Kidney (tissue), 14 donors: ENCODE results near the gene NBAS. TPM values are rescaled to one million over a fixed set of nuclear protein-coding genes. Genes with fewer than 3 reads are reported as not detected.
A peak's percentile ranks its signal among the peaks of the same experiment; 100 is the strongest.
"Not testable (repeated sequence)": the region's sequence is repeated elsewhere in the genome, so short reads cannot be mapped to it uniquely, and the experiment has no call there.

Experiments used
- DNase-seq, 5 donors: peaks; one replicate each; pipeline ENCODE4 v3.0.0-alpha.2; 2013 to 2020
- FAIRE-seq: peaks from 2 replicates; lab custom pipeline; 2012; peaks lifted over from hg19 to GRCh38; lab: Jason Lieb, UNC
- H3K27ac ChIP-seq, 2 donors: one replicate each; pipeline ENCODE4 v1.7.0; 2013; ENCODE audit warnings: low read depth in 2 of 2, low read length in 2 of 2, inconsistent platforms in 1 of 2
- H3K27me3 ChIP-seq: one replicate; pipeline ENCODE4 v1.7.1; 2013; ENCODE audit warnings: low read length, inconsistent platforms; ENCODE audit not compliant: control insufficient read depth, insufficient read depth
- H3K36me3 ChIP-seq, 3 donors: one replicate each; pipeline versions ENCODE4 v1.7.0 to v1.7.1; 2013; ENCODE audit warnings: low read length in 3 of 3, control low read depth in 1 of 3, inconsistent platforms in 1 of 3; ENCODE audit not compliant: insufficient read depth in 3 of 3, control insufficient read depth in 2 of 3
- H3K4me1 ChIP-seq, 3 donors: one replicate each; pipeline versions ENCODE4 v1.7.0 to v1.7.1; 2013; ENCODE audit warnings: low read length in 3 of 3, inconsistent platforms in 1 of 3, low read depth in 1 of 3; ENCODE audit not compliant: control insufficient read depth in 2 of 3, insufficient read depth in 2 of 3
- H3K4me3 ChIP-seq, 3 donors: one replicate each; pipeline versions ENCODE4 v1.7.0 to v1.8.1; 2013; ENCODE audit warnings: low read length in 3 of 3, control low read depth in 1 of 3, inconsistent platforms in 1 of 3
- H3K9ac ChIP-seq, 3 donors: one replicate each; pipeline versions ENCODE4 v1.7.0 to v1.7.1; 2013; ENCODE audit warnings: low read length in 3 of 3, control low read depth in 1 of 3, inconsistent platforms in 1 of 3
- H3K9me3 ChIP-seq, 3 donors: one replicate each; pipeline versions ENCODE4 v1.7.0 to v1.7.1; 2013; ENCODE audit warnings: low read length in 3 of 3, control low read depth in 1 of 3, inconsistent platforms in 1 of 3; ENCODE audit not compliant: control insufficient read depth in 2 of 3, insufficient read depth in 1 of 3
- intact Hi-C: fragments of 100-400 bp; cut with DNase I; formaldehyde crosslinking; loops from one replicate; pipeline ENCODE4 v1.11.1; 2022
- polyA plus RNA-seq: library from polyadenylated mRNA; stranded (reverse); fragments of 350-450 nt; fragmentation: Illumina TruSeq; extraction: RNeasy Lipid Tissue Mini Kit (QIAGEN cat#74804); gene quantifications from one replicate; pipeline ENCODE4 v1.2.3, GENCODE V29; 2014; ENCODE audit warnings: low read depth, low replicate concordance; ENCODE audit not compliant: insufficient read depth
- total RNA-seq: library from RNA; stranded (reverse); fragmentation: NEBNext Ultra II Directional; extraction: Animal tissue kit (Norgen Biotek cat#: 25700); gene quantifications from one replicate; pipeline ENCODE4 v1.2.1, GENCODE V29; 2021
- TF ChIP-seq, protein P1 (sequence below): IDR thresholded peaks from 3 replicates; pipeline ENCODE4 v1.5.1; 2012; ENCODE audit warnings: mild to moderate bottlenecking, moderate library complexity, borderline replicate concordance; ENCODE audit not compliant: insufficient read depth; ENCODE audit errors: extremely low read depth
- donor health status: control.
- donor health status: control.
- donor health status: control.
- donor health status: control.
- donor health status: control.
- donor health status: DM: yes; HTN: yes; CAD: no.
- donor health status: Normal renal cell carcinoma (clear cell type).

The NBAS gene
- total and polyA plus RNA-seq, 2 donors from 2014 or later: 40.8 to 44.2 TPM

DNA sequence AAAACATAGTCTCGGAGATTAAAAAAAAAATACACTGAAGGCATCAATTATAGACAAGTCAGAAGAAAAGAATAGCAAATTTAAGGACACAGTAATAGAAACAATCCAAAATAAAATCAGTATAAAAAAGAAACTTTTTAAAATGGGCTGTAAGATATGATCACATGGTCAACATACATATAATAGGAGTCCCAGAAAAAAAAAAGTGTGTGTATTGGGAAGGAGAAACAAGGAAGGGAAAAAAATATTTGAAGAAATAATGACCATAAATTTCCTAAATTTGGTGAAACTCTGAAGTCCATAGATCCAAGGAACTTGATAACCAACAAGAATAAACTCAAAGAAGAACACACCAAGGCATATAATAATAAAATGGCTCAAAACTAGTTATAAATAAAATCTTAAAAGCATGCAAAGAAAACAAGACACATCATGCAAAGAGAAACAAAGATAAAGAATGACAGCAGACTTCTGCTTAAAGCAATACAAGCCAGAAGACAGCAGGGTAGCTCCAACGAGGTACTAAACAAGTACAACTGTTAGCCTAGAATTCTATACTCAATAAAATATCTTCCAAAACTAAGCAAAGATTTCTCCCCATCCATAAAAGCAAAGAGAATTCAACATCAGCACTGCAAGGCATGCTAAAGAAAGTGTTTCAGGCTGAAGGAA lies 115.1 kb downstream of the NBAS start:
- TF ChIP-seq, protein P1, sequence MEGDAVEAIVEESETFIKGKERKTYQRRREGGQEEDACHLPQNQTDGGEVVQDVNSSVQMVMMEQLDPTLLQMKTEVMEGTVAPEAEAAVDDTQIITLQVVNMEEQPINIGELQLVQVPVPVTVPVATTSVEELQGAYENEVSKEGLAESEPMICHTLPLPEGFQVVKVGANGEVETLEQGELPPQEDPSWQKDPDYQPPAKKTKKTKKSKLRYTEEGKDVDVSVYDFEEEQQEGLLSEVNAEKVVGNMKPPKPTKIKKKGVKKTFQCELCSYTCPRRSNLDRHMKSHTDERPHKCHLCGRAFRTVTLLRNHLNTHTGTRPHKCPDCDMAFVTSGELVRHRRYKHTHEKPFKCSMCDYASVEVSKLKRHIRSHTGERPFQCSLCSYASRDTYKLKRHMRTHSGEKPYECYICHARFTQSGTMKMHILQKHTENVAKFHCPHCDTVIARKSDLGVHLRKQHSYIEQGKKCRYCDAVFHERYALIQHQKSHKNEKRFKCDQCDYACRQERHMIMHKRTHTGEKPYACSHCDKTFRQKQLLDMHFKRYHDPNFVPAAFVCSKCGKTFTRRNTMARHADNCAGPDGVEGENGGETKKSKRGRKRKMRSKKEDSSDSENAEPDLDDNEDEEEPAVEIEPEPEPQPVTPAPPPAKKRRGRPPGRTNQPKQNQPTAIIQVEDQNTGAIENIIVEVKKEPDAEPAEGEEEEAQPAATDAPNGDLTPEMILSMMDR: no peak
- H3K4me3 ChIP-seq: no peak overlapping the region
- H3K27me3 ChIP-seq: no peaks in the 10 kb centered on the region
- H3K9me3 ChIP-seq: no peaks in the 10 kb centered on the region
- H3K4me1 ChIP-seq: no peaks in the 10 kb centered on the region
- no peaks in the 10 kb centered on the region for H3K36me3 ChIP-seq
- intact Hi-C loops: no loop called here
- DNase-seq (no peak), FAIRE-seq (no peak)
- no peak overlapping the region for H3K27ac ChIP-seq
- no peak overlapping the region for H3K9ac ChIP-seq

DNA sequence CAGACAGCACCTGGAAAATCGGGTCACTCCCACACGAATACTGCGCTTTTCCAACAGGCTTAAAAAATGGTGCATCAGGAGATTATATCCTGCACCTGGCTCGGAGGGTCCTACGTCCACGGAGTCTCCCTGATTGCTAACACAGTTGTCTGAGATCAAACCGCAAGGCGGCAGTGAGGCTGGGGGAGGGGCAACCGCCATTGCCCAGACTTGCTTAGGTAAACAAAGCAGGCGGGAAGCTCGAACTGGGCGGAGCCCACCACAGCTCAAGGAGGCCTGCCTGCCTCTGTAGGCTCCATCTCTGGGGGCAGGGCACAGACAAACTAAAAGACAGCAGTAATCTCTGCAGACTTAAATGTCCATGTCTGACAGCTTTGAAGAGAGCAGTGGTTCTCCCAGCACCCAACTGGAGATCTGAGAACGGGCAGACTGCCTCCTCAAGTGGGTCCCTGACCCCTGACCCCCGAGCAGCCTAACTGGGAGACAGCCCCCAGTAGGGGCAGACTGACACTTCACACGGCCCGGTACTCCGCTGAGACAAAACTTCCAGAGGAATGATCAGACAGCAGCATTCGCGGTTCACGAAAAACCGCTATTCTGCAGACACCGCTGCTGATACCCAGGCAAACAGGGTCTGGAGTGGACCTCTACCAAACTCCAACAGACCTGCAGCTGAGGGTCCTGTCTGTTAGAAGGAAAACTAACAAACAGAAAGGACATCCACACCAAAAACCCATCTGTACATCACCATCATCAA lies 121.2 kb downstream of the NBAS start:
- H3K27me3 ChIP-seq, FAIRE-seq, H3K4me1 ChIP-seq, H3K9ac ChIP-seq, H3K36me3 ChIP-seq, H3K9me3 ChIP-seq, intact Hi-C loops, H3K4me3 ChIP-seq, H3K27ac ChIP-seq: not testable (repeated sequence)
- DNase-seq: peak in 1 of 5 donors; percentile 43

DNA sequence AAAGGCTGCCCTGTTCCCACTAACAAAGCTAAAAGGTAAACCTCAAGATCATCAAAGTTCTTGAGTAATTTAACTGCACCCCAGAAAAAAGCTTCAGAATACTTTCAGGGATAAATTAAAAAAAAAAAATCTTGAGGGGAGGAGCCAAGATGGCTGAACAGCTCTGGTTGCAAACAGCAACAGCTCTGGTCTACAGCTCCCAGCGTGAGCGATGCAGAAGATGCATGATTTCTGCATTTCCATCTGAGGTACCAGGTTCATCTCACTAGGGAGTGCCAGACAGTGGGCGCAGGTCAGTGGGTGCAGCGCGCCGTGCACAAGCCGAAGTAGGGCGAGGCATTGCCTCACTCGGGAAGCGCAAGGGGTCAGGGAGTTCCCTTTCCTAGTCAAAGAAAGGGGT lies 121.8 kb downstream of the NBAS start:
- H3K9ac ChIP-seq, H3K27ac ChIP-seq, H3K9me3 ChIP-seq, H3K4me1 ChIP-seq, intact Hi-C loops, H3K4me3 ChIP-seq, H3K27me3 ChIP-seq, H3K36me3 ChIP-seq, FAIRE-seq: not testable (repeated sequence)
- peak in 1 of 5 donors; percentile 31 for DNase-seq

DNA sequence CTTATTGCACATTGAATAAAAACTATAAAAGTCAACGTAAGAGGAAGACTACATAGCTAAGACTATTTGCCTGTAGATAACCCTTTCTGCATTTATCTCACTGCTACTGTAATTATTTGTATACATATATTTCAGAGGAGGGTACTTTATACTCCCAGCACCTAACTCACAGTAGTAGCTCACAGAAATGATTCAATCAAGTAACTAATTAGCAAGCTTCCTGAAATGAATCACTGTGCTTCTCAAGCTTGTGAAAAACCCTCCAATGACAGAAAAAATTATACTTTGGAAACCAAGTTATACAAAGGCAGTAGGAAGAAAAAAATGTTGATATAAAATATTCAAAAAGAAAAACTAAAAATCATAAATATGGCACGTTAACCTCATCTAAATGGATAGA lies 124.9 kb downstream of the NBAS start:
- Histone ChIP-seq H3K9ac (no peak overlapping the region), H3K27me3 (no peaks in the 10 kb centered on the region), H3K4me3 (no peak overlapping the region), H3K36me3 (no peaks in the 10 kb centered on the region), H3K4me1 (peaks cover 0 to 5% (median 0%) of the 10 kb centered on the region in 3 donors), H3K27ac (no peak overlapping the region), H3K9me3 (no peaks in the 10 kb centered on the region)
- DNase-seq (no peak), FAIRE-seq (no peak)
- intact Hi-C loops: no loop called here
- TF ChIP-seq, protein P1: no peak
